Fibroblast of skin of left quadriceps (primary cell): ENCODE data around the gene COPZ2.
"Not testable (repeated sequence)": the region's sequence is repeated elsewhere in the genome, so short reads cannot be mapped to it uniquely, and the experiment has no call there.

Experiments
- DNase-seq, 2 experiments: peaks; one replicate each; pipeline ENCODE4 v3.0.0-alpha.2; 2013; ENCODE audit warnings: low read depth in 2 of 2

The COPZ2 gene, protein sequence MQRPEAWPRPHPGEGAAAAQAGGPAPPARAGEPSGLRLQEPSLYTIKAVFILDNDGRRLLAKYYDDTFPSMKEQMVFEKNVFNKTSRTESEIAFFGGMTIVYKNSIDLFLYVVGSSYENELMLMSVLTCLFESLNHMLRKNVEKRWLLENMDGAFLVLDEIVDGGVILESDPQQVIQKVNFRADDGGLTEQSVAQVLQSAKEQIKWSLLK

GRCh38 chr17:48037036-48037837 lies at the start of gene COPZ2:
COPZ2 (minus strand) TSS chr17:48037797; CDS start chr17:48037777, 20 bp downstream.
- DNase-seq, result no peak

DNA sequence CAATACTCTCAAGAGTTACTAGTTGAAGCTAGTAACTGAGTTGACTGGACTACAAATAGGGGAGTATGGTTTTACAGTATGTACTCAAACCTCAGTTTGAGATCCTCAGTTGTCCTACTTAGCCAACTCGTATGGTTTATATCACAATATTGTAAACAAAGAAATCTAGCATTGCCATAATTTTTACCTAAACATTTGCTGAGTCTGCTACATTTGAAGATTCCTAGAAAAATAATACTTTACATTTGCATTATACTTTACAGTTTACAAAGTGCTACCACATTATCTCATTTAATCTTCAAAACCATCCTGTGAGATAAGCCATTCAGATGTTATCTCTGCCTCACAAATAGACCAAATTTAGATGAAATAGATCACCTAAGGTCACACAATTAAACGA lies 47.3 kb upstream of the COPZ2 start:
- DNase-seq, result no peak

- DNase-seq, result no peak
Measured at GRCh38 chr17:48081858-48082257, 44.3 kb upstream of the COPZ2 start.

DNA sequence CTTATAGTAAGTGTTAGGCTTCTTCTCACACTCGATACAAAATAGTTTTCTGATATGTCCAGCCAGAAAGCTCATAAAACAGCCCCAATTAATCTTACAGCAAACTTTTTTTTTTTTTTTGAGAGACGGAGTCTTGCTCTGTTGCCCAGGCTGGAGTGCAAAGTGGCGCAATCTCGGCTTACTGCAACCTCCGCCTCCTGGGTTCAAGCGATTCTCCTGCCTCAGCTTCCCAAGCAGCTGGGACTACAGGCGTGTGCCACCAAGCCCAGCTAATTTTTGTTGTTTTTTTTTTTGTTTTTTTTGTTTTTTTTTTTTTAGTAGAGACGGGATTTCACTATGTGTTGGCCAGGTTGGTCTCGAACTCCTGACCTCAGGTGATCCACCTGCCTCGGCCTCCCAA lies 39.6 kb upstream of the COPZ2 start:
- not testable (repeated sequence) for DNase-seq

DNA sequence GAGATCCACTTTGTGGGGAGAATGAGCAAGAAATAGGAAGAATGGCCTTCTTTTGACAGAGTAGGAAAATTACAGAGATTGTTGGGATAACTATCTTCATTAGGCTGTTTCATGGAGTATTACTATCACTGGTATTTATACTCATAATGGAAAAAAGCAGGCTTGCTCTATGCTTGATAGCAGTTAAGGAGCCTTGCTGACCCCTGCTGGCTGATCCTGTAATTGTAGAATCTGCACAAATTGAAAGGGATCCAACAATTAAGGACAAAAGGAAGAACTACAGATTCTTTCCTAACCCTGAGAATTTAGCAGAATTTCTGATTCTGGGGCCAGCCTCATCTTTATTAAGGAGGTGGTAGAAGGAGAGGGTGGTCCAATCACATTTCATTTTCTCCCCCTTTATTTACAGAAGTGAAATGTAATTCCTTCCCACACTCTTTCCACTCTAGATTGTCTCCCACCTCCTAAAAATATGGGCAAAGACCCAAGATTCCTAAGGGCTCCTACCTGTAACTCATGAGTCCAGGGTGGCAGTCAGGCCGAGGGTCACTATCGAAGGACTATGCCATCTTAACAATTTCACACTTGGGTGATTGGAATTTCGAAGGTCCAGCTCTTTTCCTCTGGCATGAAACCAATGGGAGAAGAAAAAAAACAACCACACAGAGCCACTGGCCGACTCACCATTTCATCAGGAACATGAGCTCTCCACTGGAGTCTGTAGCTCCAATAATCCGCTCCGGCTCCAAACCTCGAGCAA lies 36.9 kb upstream of the COPZ2 start:
- DNase-seq, result peak; percentile 60 to 63

- not testable (repeated sequence) for DNase-seq
Measured at GRCh38 chr17:48073566-48074094, 36.0 kb upstream of the COPZ2 start.

DNA sequence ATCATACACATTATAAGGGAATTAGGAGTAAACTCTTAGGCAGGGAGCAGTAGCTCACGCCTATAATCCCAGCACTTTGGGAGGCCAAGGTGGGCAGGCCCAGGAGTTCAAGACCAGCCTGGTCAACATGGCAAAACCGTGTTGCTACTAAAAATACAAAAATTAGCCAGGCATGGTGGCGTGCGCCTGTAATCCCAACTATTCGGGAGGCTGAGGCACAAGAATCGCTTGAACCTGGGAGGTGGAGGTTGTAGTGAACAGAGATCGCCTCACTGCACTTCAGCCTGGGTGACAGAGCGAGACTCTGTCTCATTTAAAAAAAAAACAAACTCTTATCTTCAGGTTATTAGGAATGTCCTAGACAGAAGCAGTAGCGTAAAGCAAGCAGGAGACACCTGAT lies 35.2 kb upstream of the COPZ2 start:
- not testable (repeated sequence) for DNase-seq

DNA sequence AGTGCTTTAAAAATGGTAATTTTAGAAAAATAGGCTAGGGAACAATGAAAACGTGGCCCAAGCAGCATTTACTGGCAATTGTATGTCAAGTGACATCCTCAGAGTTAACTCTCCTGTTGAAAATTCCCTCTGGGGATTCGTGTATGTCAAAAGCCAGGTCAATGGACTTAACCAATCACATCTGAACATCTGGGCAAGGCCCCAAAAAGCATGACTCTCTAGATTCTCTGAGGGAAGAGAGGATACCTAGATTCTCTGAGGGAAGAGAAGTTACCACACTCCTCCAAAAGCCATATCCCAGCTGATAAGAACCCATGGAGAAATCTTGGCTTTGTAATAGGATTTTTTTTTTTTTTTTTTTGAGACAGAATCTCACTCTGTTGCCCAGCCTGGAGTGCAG lies 34.1 kb upstream of the COPZ2 start:
- DNase-seq, result no peak

- no peak for DNase-seq
Measured at GRCh38 chr17:48070195-48070594, 32.6 kb upstream of the COPZ2 start.

DNA sequence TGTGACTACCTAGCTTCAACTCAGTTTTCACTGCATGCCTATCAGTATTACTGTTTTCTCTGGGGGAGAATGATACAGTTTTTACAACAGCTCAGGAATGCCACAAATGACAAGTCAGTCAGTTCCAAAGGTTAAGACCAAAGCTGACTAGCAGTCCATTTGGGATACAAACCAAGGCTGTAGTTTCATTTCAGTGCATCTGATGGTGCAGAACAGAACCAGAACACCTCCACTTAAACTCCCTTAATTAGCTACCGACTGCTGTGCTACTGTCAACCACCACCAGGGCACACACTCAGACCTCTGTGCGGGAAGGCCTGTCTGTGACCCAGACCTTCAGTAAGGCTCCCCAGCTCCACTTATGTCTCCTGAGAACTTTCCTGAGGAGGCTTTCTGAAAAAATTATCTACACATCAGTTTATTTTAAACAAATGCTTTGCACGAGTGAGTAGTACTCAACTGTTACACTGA lies 30.9 kb upstream of the COPZ2 start:
- no peak for DNase-seq

DNA sequence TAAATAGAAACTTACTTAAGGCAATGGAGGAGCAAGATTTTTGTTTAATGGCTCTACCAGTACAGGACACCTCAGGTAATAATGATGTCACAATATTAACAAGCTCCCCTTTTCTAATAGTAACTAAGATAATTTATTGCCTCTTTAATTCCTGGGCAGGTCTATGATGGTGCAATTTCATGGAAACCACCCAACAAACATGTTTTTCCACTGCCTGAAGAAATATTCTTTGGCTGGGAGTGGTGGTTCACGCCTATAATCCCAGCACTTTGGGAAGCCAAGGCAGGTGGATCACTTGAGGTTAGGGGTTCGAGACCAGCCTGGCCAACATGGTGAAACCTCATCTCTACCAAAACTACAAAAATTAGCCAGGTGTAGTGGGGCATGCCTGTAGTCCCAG lies 30.2 kb upstream of the COPZ2 start:
- DNase-seq, result not testable (repeated sequence)

DNA sequence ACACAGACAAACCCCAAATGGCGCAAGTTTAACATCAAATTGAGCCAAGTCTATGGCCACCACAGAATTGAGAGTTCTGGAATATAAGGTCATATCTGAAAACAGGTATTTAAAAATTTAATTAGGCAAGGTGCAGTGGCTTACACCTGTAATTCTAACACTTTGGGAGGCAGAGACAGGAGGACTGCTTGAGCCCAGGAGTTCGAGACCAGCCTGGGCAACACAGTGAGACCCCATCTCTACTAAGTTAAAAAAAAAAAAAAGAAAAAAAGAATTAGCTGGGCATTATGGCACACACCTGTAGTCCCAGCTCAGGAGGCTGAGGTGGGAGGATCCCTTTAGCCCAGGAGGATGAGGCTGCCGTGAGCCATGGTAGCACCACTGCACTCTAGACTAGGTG lies 29.6 kb upstream of the COPZ2 start:
- no peak for DNase-seq

- DNase-seq, result no peak
Measured at GRCh38 chr17:48066656-48067055, 29.1 kb upstream of the COPZ2 start.

DNA sequence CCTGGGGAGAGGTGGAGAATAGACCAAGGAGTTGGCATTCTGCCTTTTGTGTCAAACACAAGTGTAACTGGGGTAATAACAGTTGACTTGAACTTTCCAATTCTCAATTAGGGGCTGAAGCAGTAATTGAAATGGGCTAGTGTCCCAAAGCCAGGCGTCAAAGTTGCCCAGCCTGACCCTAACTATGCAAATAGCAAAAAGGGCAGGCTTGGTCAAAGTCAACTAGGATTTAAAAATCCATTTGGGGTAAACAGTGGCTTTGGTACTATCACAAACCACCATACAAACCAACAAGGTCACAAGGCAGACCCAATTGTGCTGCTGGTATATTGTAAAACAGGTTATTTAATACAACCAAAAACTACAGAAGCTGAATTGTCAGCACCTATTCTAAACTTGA lies 28.6 kb upstream of the COPZ2 start:
- DNase-seq, result no peak

DNA sequence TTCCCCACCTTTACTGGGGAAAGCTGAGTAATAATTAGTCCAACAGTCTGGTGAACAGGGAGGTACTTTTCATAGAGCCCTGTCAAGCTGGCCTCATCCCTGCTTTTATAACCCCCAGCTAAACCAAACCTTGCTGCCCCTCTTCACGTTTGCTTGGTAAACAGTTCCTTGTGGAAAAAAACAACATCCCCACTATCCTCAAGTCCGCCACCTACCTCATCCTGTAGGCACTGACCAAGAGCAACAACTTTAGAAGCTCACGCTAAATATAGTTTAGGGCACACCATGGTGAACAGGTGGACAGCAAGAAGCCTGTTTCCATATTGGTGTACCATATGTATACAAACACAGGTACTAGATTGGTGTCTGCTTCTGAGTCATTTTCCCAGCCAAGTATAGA lies 27.0 kb upstream of the COPZ2 start:
- no peak for DNase-seq

DNA sequence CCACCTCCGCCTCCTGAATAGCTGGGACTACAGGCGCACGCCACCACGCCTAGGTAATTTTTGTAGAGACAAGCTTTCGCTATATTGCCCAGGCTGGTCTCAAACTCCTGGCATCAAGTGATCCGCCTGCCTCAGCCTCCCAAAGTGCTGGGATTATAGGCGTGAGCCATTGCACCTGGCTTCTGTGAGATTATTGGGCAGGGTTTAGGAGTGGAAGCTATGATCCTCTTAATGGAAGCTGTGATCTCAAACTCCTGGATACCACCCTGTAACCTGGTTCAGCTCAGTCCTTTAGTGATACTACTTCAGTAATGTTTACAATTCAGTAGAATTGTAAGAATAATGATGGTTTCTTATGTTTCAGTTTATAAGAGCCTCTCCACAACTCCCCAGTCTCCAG lies 24.7 kb upstream of the COPZ2 start:
- no peak for DNase-seq

DNA sequence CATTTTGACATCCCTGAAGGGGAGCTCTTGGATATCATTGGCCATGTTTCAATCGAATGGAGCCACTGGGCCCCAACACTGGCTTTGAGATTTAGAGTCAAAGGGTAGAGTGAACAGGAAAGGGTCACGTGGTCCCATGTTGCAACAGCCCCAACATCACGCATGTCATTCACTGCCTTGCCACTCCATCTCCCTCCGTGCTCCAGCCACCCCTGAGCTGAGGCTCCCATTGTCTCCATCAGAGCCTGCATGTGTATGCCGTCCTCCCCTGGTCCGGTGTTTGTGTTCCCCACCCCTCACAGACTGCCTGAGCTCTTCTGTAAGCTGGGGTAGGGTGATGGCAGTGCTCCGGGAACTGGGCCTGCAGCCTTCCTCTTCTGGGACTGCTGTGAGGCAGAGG lies 22.7 kb upstream of the COPZ2 start:
- DNase-seq, result no peak

DNA sequence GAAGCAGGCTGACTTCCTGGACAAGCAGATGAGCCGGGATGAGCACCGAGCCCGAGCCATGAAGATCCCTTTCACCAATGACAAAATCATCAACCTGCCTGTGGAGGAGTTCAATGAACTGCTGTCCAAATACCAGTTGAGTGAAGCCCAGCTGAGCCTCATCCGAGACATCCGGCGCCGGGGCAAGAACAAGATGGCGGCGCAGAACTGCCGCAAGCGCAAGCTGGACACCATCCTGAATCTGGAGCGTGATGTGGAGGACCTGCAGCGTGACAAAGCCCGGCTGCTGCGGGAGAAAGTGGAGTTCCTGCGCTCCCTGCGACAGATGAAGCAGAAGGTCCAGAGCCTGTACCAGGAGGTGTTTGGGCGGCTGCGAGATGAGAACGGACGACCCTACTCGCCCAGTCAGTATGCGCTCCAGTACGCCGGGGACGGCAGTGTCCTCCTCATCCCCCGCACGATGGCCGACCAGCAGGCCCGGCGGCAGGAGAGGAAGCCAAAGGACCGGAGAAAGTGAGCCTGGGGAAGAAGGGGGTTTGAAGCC lies 21.6 kb upstream of the COPZ2 start:
- no peak for DNase-seq

DNA sequence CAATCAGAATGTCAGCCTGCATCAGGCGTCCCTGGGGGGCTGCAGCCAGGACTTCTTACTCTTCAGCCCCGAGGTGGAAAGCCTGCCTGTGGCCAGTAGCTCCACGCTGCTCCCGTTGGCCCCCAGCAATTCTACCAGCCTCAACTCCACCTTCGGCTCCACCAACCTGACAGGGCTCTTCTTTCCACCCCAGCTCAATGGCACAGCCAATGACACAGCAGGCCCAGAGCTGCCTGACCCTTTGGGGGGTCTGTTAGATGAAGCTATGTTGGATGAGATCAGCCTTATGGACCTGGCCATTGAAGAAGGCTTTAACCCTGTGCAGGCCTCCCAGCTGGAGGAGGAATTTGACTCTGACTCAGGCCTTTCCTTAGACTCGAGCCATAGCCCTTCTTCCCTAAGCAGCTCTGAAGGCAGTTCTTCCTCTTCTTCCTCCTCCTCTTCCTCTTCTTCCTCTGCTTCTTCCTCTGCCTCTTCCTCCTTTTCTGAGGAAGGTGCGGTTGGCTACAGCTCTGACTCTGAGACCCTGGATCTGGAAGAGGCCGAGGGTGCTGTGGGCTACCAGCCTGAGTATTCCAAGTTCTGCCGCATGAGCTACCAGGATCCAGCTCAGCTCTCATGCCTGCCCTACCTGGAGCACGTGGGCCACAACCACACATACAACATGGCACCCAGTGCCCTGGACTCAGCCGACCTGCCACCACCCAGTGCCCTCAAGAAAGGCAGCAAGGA lies 21.0 kb upstream of the COPZ2 start:
- DNase-seq, result no peak

GRCh38 chr17:48057626-48058025 lies 20.0 kb upstream of the COPZ2 start:
- DNase-seq, result no peak

- no peak for DNase-seq
Measured at GRCh38 chr17:48056879-48057278, 19.3 kb upstream of the COPZ2 start.
